Measurements from ENCODE around the gene TUBG2. TPM values are rescaled to one million over a fixed set of nuclear protein-coding genes. Genes with fewer than 3 reads are reported as not detected.
"Not testable (repeated sequence)": the region's sequence is repeated elsewhere in the genome, so short reads cannot be mapped to it uniquely, and the experiment has no call there.

Gene TUBG2
- total RNA-seq, 1 donor from 2014 or later = 26.2 TPM

GRCh38 chr17:42618442-42619150 is 40.5 kb upstream of the TUBG2 start:
- TF ChIP-seq CTCF (IDR thresholded peaks at IDR 0.05) = peak; percentile 31
- Mint-ChIP-seq H3K4me3 (ENCODE audit: unreplicated experiment) (no peak overlapping the region), H3K4me1 (ENCODE audit: low read depth) (peaks cover 9% of the 10 kb centered on the region), H3K9me3 (ENCODE audit: low read depth) (no peaks in the 10 kb centered on the region), H3K36me3 (ENCODE audit: low read depth) (peaks cover 17% of the 10 kb centered on the region), H3K27ac (ENCODE audit: unreplicated experiment) (peak overlapping the region; percentile 60), H3K27me3 (ENCODE audit: low read depth) (no peaks in the 10 kb centered on the region)
- no peak for DNase-seq (ENCODE audit: low spot score)

GRCh38 chr17:42621987-42622386 is 37.1 kb upstream of the TUBG2 start:
- H3K4me1 Mint-ChIP-seq (ENCODE audit: low read depth); H3K4me3 Mint-ChIP-seq (ENCODE audit: unreplicated experiment); H3K9me3 Mint-ChIP-seq (ENCODE audit: low read depth); H3K27me3 Mint-ChIP-seq (ENCODE audit: low read depth); DNase-seq (ENCODE audit: low spot score); H3K36me3 Mint-ChIP-seq (ENCODE audit: low read depth); H3K27ac Mint-ChIP-seq (ENCODE audit: unreplicated experiment): not testable (repeated sequence)

- Mint-ChIP-seq H3K36me3 (ENCODE audit: low read depth) (no peaks in the 10 kb centered on the region), H3K4me1 (ENCODE audit: low read depth) (peaks cover 6% of the 10 kb centered on the region), H3K4me3 (ENCODE audit: unreplicated experiment) (no peak overlapping the region), H3K9me3 (ENCODE audit: low read depth) (no peaks in the 10 kb centered on the region), H3K27ac (ENCODE audit: unreplicated experiment) (no peak overlapping the region), H3K27me3 (ENCODE audit: low read depth) (no peaks in the 10 kb centered on the region)
- no peak for TF ChIP-seq CTCF (IDR thresholded peaks at IDR 0.05)
- DNase-seq (ENCODE audit: low spot score) = no peak
Observed at GRCh38 chr17:42623271-42623670, 35.8 kb upstream of the TUBG2 start.

GRCh38 chr17:42623732-42624596 is 35.1 kb upstream of the TUBG2 start:
- H3K36me3 Mint-ChIP-seq (ENCODE audit: low read depth) = no peaks in the 10 kb centered on the region
- DNase-seq (ENCODE audit: low spot score) = no peak
- no peaks in the 10 kb centered on the region for H3K9me3 Mint-ChIP-seq (ENCODE audit: low read depth)
- H3K4me3 Mint-ChIP-seq (ENCODE audit: unreplicated experiment) = no peak overlapping the region
- H3K27ac Mint-ChIP-seq (ENCODE audit: unreplicated experiment) = no peak overlapping the region
- no peaks in the 10 kb centered on the region for H3K4me1 Mint-ChIP-seq (ENCODE audit: low read depth)
- no peaks in the 10 kb centered on the region for H3K27me3 Mint-ChIP-seq (ENCODE audit: low read depth)
- no peak for TF ChIP-seq CTCF (IDR thresholded peaks at IDR 0.05)

- H3K4me3 Mint-ChIP-seq (ENCODE audit: unreplicated experiment); H3K36me3 Mint-ChIP-seq (ENCODE audit: low read depth); DNase-seq (ENCODE audit: low spot score); H3K27me3 Mint-ChIP-seq (ENCODE audit: low read depth); H3K9me3 Mint-ChIP-seq (ENCODE audit: low read depth); H3K27ac Mint-ChIP-seq (ENCODE audit: unreplicated experiment); H3K4me1 Mint-ChIP-seq (ENCODE audit: low read depth): not testable (repeated sequence)
Observed at GRCh38 chr17:42627032-42627764, 31.9 kb upstream of the TUBG2 start.

- Mint-ChIP-seq H3K27ac (ENCODE audit: unreplicated experiment) (no peak overlapping the region), H3K4me3 (ENCODE audit: unreplicated experiment) (no peak overlapping the region), H3K36me3 (ENCODE audit: low read depth) (no peaks in the 10 kb centered on the region), H3K27me3 (ENCODE audit: low read depth) (no peaks in the 10 kb centered on the region), H3K4me1 (ENCODE audit: low read depth) (no peaks in the 10 kb centered on the region), H3K9me3 (ENCODE audit: low read depth) (no peaks in the 10 kb centered on the region)
- no peak for DNase-seq (ENCODE audit: low spot score)
- TF ChIP-seq CTCF (IDR thresholded peaks at IDR 0.05) = no peak
Observed at GRCh38 chr17:42629411-42630009, 29.6 kb upstream of the TUBG2 start.
